Common myeloid progenitor, CD34-positive (primary cell): ENCODE data around the gene TTC23.

ENCODE experiments used
- CTCF ChIA-PET: fragments of 350-600 bp; sonication (Branson Sonifier 250); formaldehyde crosslinking; loops from one replicate; lab custom pipeline; 2021; ENCODE audit warnings: antibody characterized with exemption; lab: Charles Lee
- POLR2A ChIA-PET: fragments of 350-600 bp; sonication (Branson Sonifier 250); formaldehyde crosslinking; loops from one replicate; lab custom pipeline; 2021; ENCODE audit warnings: antibody characterized with exemption; lab: Charles Lee
- DNase-seq, 3 donors: peaks; one replicate each; pipeline versions ENCODE4 v3.0.0 to v3.0.0-alpha.2; 2013
- H3K27ac ChIP-seq, 2 experiments: 1 replicate in 1 of 2; 2 replicates in 1 of 2; pipeline ENCODE4 v1.7.0; 2013; ENCODE audit warnings: inconsistent platforms in 2 of 2, low read length in 2 of 2, mild to moderate bottlenecking in 2 of 2, low read depth in 1 of 2, moderate library complexity in 1 of 2; ENCODE audit not compliant: severe bottlenecking in 2 of 2, insufficient read depth in 1 of 2, poor library complexity in 1 of 2
- H3K27me3 ChIP-seq, 5 experiments: replicated peaks in 2 of 5; 1 replicate in 3 of 5; 2 replicates in 2 of 5; pipeline versions ENCODE4 v1.6.1 to v1.7.0; 2013; ENCODE audit warnings: low read length in 4 of 5, mild to moderate bottlenecking in 2 of 5, moderate library complexity in 2 of 5, inconsistent platforms in 1 of 5; ENCODE audit not compliant: insufficient read depth in 5 of 5, control insufficient read depth in 4 of 5
- H3K36me3 ChIP-seq, 4 experiments: 1 replicate in 2 of 4; 2 replicates in 2 of 4; pipeline versions ENCODE4 v1.6.1 to v1.7.0; 2013; ENCODE audit warnings: low read length in 3 of 4, control low read depth in 1 of 4, mild to moderate bottlenecking in 1 of 4; ENCODE audit not compliant: control insufficient read depth in 4 of 4, insufficient read depth in 4 of 4
- H3K4me1 ChIP-seq, 4 experiments: 1 replicate in 3 of 4; 2 replicates in 1 of 4; pipeline versions ENCODE4 v1.6.1 to v1.7.1; 2013; ENCODE audit warnings: low read length in 3 of 4, mild to moderate bottlenecking in 3 of 4, control low read depth in 1 of 4, inconsistent platforms in 1 of 4, moderate library complexity in 1 of 4; ENCODE audit not compliant: control insufficient read depth in 4 of 4, insufficient read depth in 4 of 4; ENCODE audit errors: control extremely low read depth in 1 of 4
- H3K4me3 ChIP-seq, 7 experiments: 1 replicate in 4 of 7; 2 replicates in 3 of 7; pipeline versions ENCODE4 v1.5.1 to v1.7.0; 2013; ENCODE audit warnings: mild to moderate bottlenecking in 7 of 7, low read length in 6 of 7, moderate library complexity in 6 of 7, inconsistent platforms in 2 of 7, low read depth in 2 of 7, control low read depth in 1 of 7; ENCODE audit not compliant: insufficient read depth in 4 of 7, control insufficient read depth in 1 of 7; ENCODE audit errors: extremely low read depth in 1 of 7
- H3K9me3 ChIP-seq, 5 experiments: 1 replicate in 4 of 5; 2 replicates in 1 of 5; pipeline versions ENCODE4 v1.6.1 to v1.7.1; 2013; ENCODE audit warnings: low read length in 4 of 5, mild to moderate bottlenecking in 2 of 5, inconsistent platforms in 1 of 5, low read depth in 1 of 5, moderate library complexity in 1 of 5; ENCODE audit not compliant: control insufficient read depth in 4 of 5, insufficient read depth in 2 of 5; ENCODE audit errors: control extremely low read depth in 1 of 5
- WGBS: methylation state at CpG from one replicate; pipeline ENCODE4 v1.1.5; 2013; ENCODE audit not compliant: insufficient coverage; 5-methylcytosine and 5-hydroxymethylcytosine counted together

Gene TTC23

GRCh38 chr15:99158626-99159412 lies 90.6 kb downstream of the TTC23 start:
- ChIA-PET POLR2A (no interaction called here), CTCF (interaction anchor here (1.3 kb wide), 1 partner anchor 18 kb away, joined by 3 read pairs; no protein-coding TSS in a partner anchor)
- no peaks in the 10 kb centered on the region for H3K27me3 ChIP-seq
- H3K4me3 ChIP-seq = no peak overlapping the region
- no peak for DNase-seq
- peaks cover 0 to 8% (median 1%) of the 10 kb centered on the region in 4 experiments for H3K36me3 ChIP-seq
- H3K27ac ChIP-seq = no peak overlapping the region
- WGBS = 92% methylated on average over 5 of the region's 6 CpGs
- no peaks in the 10 kb centered on the region for H3K9me3 ChIP-seq
- H3K4me1 ChIP-seq = no peaks in the 10 kb centered on the region

- H3K9me3 ChIP-seq = no peaks in the 10 kb centered on the region
- ChIA-PET POLR2A (no interaction called here), CTCF (interaction anchor here (1.0 kb wide), 1 partner anchor 14 kb away, joined by 3 read pairs; no protein-coding TSS in a partner anchor)
- H3K4me1 ChIP-seq = no peaks in the 10 kb centered on the region
- H3K4me3 ChIP-seq = no peak overlapping the region
- WGBS = 90% methylated on average over 2 of the region's 3 CpGs
- no peak overlapping the region for H3K27ac ChIP-seq
- no peak for DNase-seq
- H3K36me3 ChIP-seq = peaks cover 0 to 8% (median 1%) of the 10 kb centered on the region in 4 experiments
- no peaks in the 10 kb centered on the region for H3K27me3 ChIP-seq
Measured at GRCh38 chr15:99157456-99157855, 91.9 kb downstream of the TTC23 start.

- H3K36me3 ChIP-seq = peaks cover 0 to 8% (median 1%) of the 10 kb centered on the region in 4 experiments
Measured at GRCh38 chr15:99155961-99156443, 93.4 kb downstream of the TTC23 start.

GRCh38 chr15:99154271-99154670 lies 95.1 kb downstream of the TTC23 start:
- Histone ChIP-seq H3K4me3 (no peak overlapping the region), H3K27me3 (no peaks in the 10 kb centered on the region), H3K9me3 (no peaks in the 10 kb centered on the region), H3K36me3 (peaks cover 0 to 8% (median 1%) of the 10 kb centered on the region in 4 experiments), H3K27ac (no peak overlapping the region), H3K4me1 (no peaks in the 10 kb centered on the region)
- CTCF ChIA-PET = no interaction called here
- no peak for DNase-seq
- POLR2A ChIA-PET = no interaction called here
- WGBS = 100% methylated on average over 1 of the region's 2 CpGs

More at GRCh38 chr15:99155961-99156443, 93.4 kb downstream of the TTC23 start:
- no peak overlapping the region for H3K27ac ChIP-seq
- 96% methylated on average over 9 of the region's 9 CpGs for WGBS
- POLR2A ChIA-PET = no interaction called here
- no peak overlapping the region for H3K4me3 ChIP-seq
- H3K4me1 ChIP-seq = no peaks in the 10 kb centered on the region
- H3K27me3 ChIP-seq = no peaks in the 10 kb centered on the region
- H3K9me3 ChIP-seq = no peaks in the 10 kb centered on the region
- CTCF ChIA-PET = no interaction called here
- no peak for DNase-seq

- no peaks in the 10 kb centered on the region for H3K27me3 ChIP-seq
- POLR2A ChIA-PET = no interaction called here
- no peaks in the 10 kb centered on the region for H3K9me3 ChIP-seq
- 100% methylated on average over 1 of the region's 6 CpGs for whole genome bisulfite sequencing
- H3K4me1 ChIP-seq = no peaks in the 10 kb centered on the region
- DNase-seq = no peak
- CTCF ChIA-PET = no interaction called here
- H3K27ac ChIP-seq = no peak overlapping the region
- H3K4me3 ChIP-seq = no peak overlapping the region
- H3K36me3 ChIP-seq = peaks cover 0 to 5% (median 0%) of the 10 kb centered on the region in 4 experiments
Measured at GRCh38 chr15:99153026-99153535, 96.3 kb downstream of the TTC23 start.

GRCh38 chr15:99151156-99151555 lies 98.2 kb downstream of the TTC23 start:
- no peaks in the 10 kb centered on the region for H3K27me3 ChIP-seq
- H3K27ac ChIP-seq = no peak overlapping the region
- ChIA-PET POLR2A (no interaction called here), CTCF (no interaction called here)
- WGBS = 71% methylated on average over 2 of the region's 2 CpGs
- peaks cover 0 to 5% (median 0%) of the 10 kb centered on the region in 4 experiments for H3K36me3 ChIP-seq
- no peaks in the 10 kb centered on the region for H3K4me1 ChIP-seq
- H3K9me3 ChIP-seq = no peaks in the 10 kb centered on the region
- DNase-seq = no peak
- no peak overlapping the region for H3K4me3 ChIP-seq

- 100% methylated on average over 4 of the region's 4 CpGs for WGBS
- no peak for DNase-seq
- no peaks in the 10 kb centered on the region for H3K9me3 ChIP-seq
- H3K27ac ChIP-seq = no peak overlapping the region
- no peaks in the 10 kb centered on the region for H3K27me3 ChIP-seq
- H3K4me3 ChIP-seq = no peak overlapping the region
- peaks cover 0 to 2% (median 0%) of the 10 kb centered on the region in 4 experiments for H3K4me1 ChIP-seq
- CTCF ChIA-PET = no interaction called here
- peaks cover 0 to 2% (median 0%) of the 10 kb centered on the region in 4 experiments for H3K36me3 ChIP-seq
- POLR2A ChIA-PET = no interaction called here
Measured at GRCh38 chr15:99149366-99149765, 100.0 kb downstream of the TTC23 start.
